Breast epithelium (tissue), 3 donors: ENCODE data around the gene ATP1B4.

Source experiments
- CTCF ChIP-seq, 3 donors: fragments of 450-650 bp; IDR thresholded peaks; one replicate each; pipeline ENCODE4 v1.5.1; 2016 to 2017; ENCODE audit warnings: antibody characterized with exemption in 3 of 3, mild to moderate bottlenecking in 3 of 3, moderate library complexity in 3 of 3
- POLR2A ChIP-seq: fragments of 450-650 bp; IDR thresholded peaks from one replicate; pipeline ENCODE4 v1.6.1; 2016; ENCODE audit warnings: antibody characterized with exemption, mild to moderate bottlenecking, moderate library complexity

- TF ChIP-seq CTCF (IDR thresholded peaks at IDR 0.05): no peak
- TF ChIP-seq POLR2A: no peak
Observed at GRCh38 chrX:120377179-120377578, 15.3 kb downstream of the ATP1B4 start.
